ENCODE results near the gene TAS2R14.

The TAS2R14 gene

DNA sequence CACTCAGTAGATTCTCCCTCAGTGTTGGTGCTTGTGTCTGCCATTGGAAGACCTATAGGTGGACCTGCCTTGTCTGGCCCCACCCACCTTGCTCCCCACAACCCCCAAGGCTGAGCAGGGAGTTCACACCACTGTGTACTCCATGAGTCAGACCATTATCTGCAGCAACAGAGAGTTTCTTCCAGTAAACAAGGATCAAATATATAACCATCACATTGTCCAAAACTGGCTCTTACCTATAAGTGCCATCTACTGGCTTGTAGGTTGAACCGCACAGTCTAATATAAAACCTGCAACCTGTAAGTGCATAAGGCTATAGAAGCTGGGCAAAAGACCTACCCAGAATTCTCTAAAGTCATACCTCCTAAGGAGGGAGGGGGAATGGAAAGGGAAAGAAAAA, 37.6 kb downstream of the TAS2R14 start:
- H3K4me3 ChIP-seq (ENCODE audit: low read depth, low read length): no peak overlapping the region
- TF ChIP-seq, protein P1, sequence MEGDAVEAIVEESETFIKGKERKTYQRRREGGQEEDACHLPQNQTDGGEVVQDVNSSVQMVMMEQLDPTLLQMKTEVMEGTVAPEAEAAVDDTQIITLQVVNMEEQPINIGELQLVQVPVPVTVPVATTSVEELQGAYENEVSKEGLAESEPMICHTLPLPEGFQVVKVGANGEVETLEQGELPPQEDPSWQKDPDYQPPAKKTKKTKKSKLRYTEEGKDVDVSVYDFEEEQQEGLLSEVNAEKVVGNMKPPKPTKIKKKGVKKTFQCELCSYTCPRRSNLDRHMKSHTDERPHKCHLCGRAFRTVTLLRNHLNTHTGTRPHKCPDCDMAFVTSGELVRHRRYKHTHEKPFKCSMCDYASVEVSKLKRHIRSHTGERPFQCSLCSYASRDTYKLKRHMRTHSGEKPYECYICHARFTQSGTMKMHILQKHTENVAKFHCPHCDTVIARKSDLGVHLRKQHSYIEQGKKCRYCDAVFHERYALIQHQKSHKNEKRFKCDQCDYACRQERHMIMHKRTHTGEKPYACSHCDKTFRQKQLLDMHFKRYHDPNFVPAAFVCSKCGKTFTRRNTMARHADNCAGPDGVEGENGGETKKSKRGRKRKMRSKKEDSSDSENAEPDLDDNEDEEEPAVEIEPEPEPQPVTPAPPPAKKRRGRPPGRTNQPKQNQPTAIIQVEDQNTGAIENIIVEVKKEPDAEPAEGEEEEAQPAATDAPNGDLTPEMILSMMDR (IDR thresholded peaks at IDR 0.05; ENCODE audit: insufficient read depth, low read length, missing control alignments): no peak
- no peak for DNase-seq (ENCODE audit: low read depth, low spot score)
- ChIA-PET CTCF (interaction anchor here (1.4 kb wide), 1 partner anchor 9 kb away, joined by 4 read pairs; no protein-coding TSS in a partner anchor), POLR2A (no interaction called here)

DNA sequence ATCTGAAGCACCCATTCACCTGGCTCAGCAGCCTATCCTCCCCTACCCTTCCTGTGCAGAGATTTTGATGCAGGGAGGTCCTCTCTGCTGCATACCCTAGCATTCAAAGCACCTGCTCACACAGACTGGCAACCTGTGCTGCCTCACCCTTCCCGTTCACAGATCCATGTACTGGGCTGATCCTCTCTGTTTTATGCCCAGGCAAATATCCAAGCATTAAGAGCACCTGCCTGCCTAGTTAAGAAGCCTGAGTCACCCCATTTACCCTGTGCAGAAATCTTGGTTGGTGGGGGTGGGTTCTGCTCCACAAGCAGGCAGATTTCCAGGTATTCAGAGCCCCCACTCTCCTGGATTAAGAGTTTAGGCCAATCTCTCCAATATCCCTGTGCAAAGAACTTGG, 38.1 kb downstream of the TAS2R14 start:
- H3K4me3 ChIP-seq (ENCODE audit: low read depth, low read length): no peak overlapping the region
- ChIA-PET CTCF (no interaction called here), POLR2A (no interaction called here)
- no peak for DNase-seq (ENCODE audit: low read depth, low spot score)
- TF ChIP-seq, protein P1 (IDR thresholded peaks at IDR 0.05; ENCODE audit: insufficient read depth, low read length, missing control alignments): no peak

DNA sequence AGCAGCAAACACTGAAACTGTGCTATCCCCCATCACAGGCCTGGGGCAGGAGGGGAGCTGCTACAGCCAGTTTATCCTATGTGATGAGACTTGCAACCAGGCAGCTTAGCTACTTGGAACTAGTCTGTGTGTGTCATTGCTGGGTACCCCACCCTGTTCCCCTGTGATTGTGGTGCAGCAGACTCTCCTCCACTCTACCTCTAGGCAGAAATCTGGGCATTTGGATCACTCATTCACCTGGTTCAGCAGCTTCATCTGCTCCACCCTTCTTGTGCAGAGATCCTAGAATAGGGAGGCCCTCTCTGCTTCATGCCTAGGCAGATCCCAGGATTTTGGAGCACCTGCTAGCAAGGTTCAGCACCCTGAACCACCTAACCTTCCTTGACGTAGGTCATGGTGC, 38.5 kb downstream of the TAS2R14 start:
- POLR2A ChIA-PET: no interaction called here
- CTCF ChIA-PET: no interaction called here
- no peak for DNase-seq (ENCODE audit: low read depth, low spot score)
- TF ChIP-seq, protein P1 (IDR thresholded peaks at IDR 0.05; ENCODE audit: insufficient read depth, low read length, missing control alignments): no peak
- H3K4me3 ChIP-seq (ENCODE audit: low read depth, low read length): no peak overlapping the region

DNA sequence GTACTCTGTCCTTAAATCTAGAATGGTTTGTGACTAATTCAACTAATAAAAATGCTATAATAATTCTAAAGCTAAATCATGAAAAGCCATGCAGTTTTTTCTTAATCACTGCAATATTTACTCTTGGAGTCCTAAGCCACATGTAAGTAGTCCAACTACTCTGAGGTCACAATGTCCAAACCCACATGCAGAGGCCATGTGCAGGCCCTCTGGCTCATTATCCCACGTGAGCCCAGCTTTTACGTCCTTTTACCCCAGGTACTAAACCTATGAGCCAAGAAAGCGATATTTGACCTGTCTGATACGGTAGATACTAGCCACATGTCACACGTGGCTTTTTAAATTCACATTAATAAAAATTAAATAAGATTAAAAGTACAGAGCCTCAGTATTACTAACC, 42.2 kb downstream of the TAS2R14 start:
- ChIA-PET CTCF (no interaction called here), POLR2A (no interaction called here)
- TF ChIP-seq, protein P1 (IDR thresholded peaks at IDR 0.05; ENCODE audit: insufficient read depth, low read length, missing control alignments): no peak
- no peak for DNase-seq (ENCODE audit: low read depth, low spot score)
- no peak overlapping the region for H3K4me3 ChIP-seq (ENCODE audit: low read depth, low read length)

DNA sequence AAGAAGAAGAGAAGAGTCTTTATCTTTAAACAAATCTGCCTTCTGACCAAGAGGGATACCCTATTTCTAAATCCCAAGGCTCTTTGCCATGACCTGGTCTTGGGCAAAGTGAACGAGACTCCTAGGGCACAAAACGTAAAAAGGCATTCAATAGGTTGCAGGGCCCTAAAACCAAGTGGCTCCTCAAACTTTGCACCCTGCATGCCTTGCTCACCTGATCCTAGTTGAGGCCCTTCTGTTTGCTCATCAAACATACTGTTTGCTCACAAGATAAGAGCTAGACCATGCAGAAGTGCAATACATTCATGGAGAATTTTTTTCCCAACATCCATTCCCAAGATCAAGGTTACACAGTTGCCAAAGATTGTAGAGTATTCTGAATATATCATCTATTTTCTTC, 47.1 kb downstream of the TAS2R14 start:
- POLR2A ChIA-PET: no interaction called here
- DNase-seq (ENCODE audit: low read depth, low spot score): no peak
- H3K4me3 ChIP-seq (ENCODE audit: low read depth, low read length): no peak overlapping the region
- CTCF ChIA-PET: interaction anchor here (1.3 kb wide), 1 partner anchor 10 kb away, joined by 4 read pairs; no protein-coding TSS in a partner anchor
- TF ChIP-seq, protein P1 (IDR thresholded peaks at IDR 0.05; ENCODE audit: insufficient read depth, low read length, missing control alignments): no peak

DNA sequence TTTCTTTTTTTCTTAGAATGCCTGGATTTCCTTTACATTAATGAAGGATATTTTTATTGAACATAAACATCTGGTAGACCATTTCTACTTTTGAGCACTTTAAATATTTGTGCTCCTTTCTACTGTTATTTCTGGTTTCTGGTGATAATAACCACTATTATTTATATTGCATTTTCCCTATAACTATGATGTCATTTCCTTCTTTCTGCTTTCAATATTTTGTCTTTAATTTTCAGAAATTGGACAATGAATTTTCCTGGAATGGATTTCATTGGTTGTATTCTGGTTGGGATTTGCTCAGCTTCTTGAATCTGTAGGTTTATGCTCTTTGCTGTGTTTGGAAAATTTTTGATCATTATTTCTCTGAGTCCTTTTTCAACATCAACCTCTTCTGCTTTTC, 49.8 kb downstream of the TAS2R14 start:
- no peak overlapping the region for H3K4me3 ChIP-seq (ENCODE audit: low read depth, low read length)
- ChIA-PET POLR2A (no interaction called here), CTCF (no interaction called here)
- TF ChIP-seq, protein P1 (IDR thresholded peaks at IDR 0.05; ENCODE audit: insufficient read depth, low read length, missing control alignments): no peak
- DNase-seq (ENCODE audit: low read depth, low spot score): no peak

Measured in AG04449 (cell line).